CD14-positive monocyte (primary cell): Measurements from ENCODE around the gene NTM. TPM values are rescaled to one million over a fixed set of nuclear protein-coding genes. Genes with fewer than 3 reads are reported as not detected.

Experiments used
- DNase-seq, 3 donors: peaks; one replicate each; pipeline ENCODE4 v3.0.0-alpha.2; 2011 to 2022
- H2AFZ ChIP-seq: 2 replicates; pipeline ENCODE4 v1.6.0; 2012; ENCODE audit warnings: mild to moderate bottlenecking, low read depth, low read length, inconsistent platforms; ENCODE audit not compliant: insufficient read depth, poor library complexity, severe bottlenecking
- H3K27ac ChIP-seq, 2 donors: 1 replicate in 1 of 2; 2 replicates in 1 of 2; pipeline ENCODE4 v1.5.1; 2012 to 2013; ENCODE audit warnings: low read length in 2 of 2, control low read depth in 1 of 2, inconsistent platforms in 1 of 2, low read depth in 1 of 2, mild to moderate bottlenecking in 1 of 2
- H3K27me3 ChIP-seq, 2 donors: one replicate each; pipeline versions ENCODE4 v1.6.0 to v1.6.1; 2011 to 2013; ENCODE audit warnings: low read length in 2 of 2; ENCODE audit not compliant: control insufficient read depth in 2 of 2, insufficient read depth in 2 of 2
- H3K36me3 ChIP-seq, 2 donors: replicated peaks in 1 of 2; 1 replicate in 1 of 2; 2 replicates in 1 of 2; pipeline versions ENCODE4 v1.5.1 to v1.6.1; 2012 to 2013; ENCODE audit warnings: low read length in 2 of 2, control low read depth in 1 of 2, inconsistent platforms in 1 of 2, mild to moderate bottlenecking in 1 of 2; ENCODE audit not compliant: insufficient read depth in 2 of 2, control insufficient read depth in 1 of 2
- H3K4me1 ChIP-seq, 2 donors: 1 replicate in 1 of 2; 2 replicates in 1 of 2; pipeline versions ENCODE4 v1.5.1 to v1.6.1; 2012 to 2013; ENCODE audit warnings: low read length in 2 of 2, control low read depth in 1 of 2, inconsistent platforms in 1 of 2, mild to moderate bottlenecking in 1 of 2, moderate library complexity in 1 of 2; ENCODE audit not compliant: insufficient read depth in 2 of 2, control insufficient read depth in 1 of 2
- H3K4me2 ChIP-seq: replicated peaks from 2 replicates; pipeline ENCODE3; 2012; ENCODE audit warnings: low read length, moderate library complexity, mild to moderate bottlenecking; ENCODE audit not compliant: poor library complexity, severe bottlenecking; ENCODE audit errors: extremely low read depth
- H3K4me3 ChIP-seq, 3 experiments: fragments of 200-600 bp in 1 of 3; sonication (generic) in 1 of 3; replicated peaks in 1 of 3; 1 replicate in 2 of 3; 2 replicates in 1 of 3; pipeline ENCODE4 v1.5.1; 2011 to 2013; ENCODE audit warnings: low read length in 3 of 3, mild to moderate bottlenecking in 3 of 3, control low read depth in 2 of 3, low read depth in 2 of 3, inconsistent platforms in 1 of 3, moderate library complexity in 1 of 3
- H3K79me2 ChIP-seq: 2 replicates; pipeline ENCODE4 v1.6.0; 2012; ENCODE audit warnings: mild to moderate bottlenecking, control low read depth, inconsistent platforms, low read length, moderate library complexity; ENCODE audit not compliant: insufficient read depth
- H3K9ac ChIP-seq: 2 replicates; pipeline ENCODE4 v1.6.0; 2017; ENCODE audit warnings: low read length, mild to moderate bottlenecking; ENCODE audit not compliant: insufficient read depth, poor library complexity, severe bottlenecking
- H3K9me3 ChIP-seq, 2 donors: replicated peaks in 1 of 2; 1 replicate in 1 of 2; 2 replicates in 1 of 2; pipeline versions ENCODE4 v1.5.1 to v1.6.1; 2012 to 2013; ENCODE audit warnings: low read length in 2 of 2, control low read depth in 1 of 2; ENCODE audit not compliant: control insufficient read depth in 1 of 2, insufficient read depth in 1 of 2
- H4K20me1 ChIP-seq: 2 replicates; pipeline ENCODE4 v1.6.0; 2012; ENCODE audit warnings: mild to moderate bottlenecking, low read length, control low read depth, moderate library complexity; ENCODE audit not compliant: insufficient read depth
- H3K27ac Mint-ChIP-seq, 7 donors: one replicate each; pipeline ENCODE4 v1.8.0; 2020; ENCODE audit warnings: mild to moderate bottlenecking in 7 of 7, mixed read lengths in 7 of 7, moderate library complexity in 6 of 7, inconsistent platforms in 2 of 7
- H3K27me3 Mint-ChIP-seq, 3 donors: one replicate each; pipeline ENCODE4 v1.8.0; 2021 to 2022; ENCODE audit warnings: low read depth in 3 of 3, mild to moderate bottlenecking in 3 of 3, mixed read lengths in 3 of 3, moderate library complexity in 3 of 3, inconsistent platforms in 1 of 3
- H3K36me3 Mint-ChIP-seq, 2 donors: one replicate each; pipeline ENCODE4 v1.8.0; 2020; ENCODE audit warnings: mixed read lengths in 2 of 2, inconsistent platforms in 1 of 2, mild to moderate bottlenecking in 1 of 2
- H3K4me1 Mint-ChIP-seq: one replicate; pipeline ENCODE4 v1.8.0; 2020; ENCODE audit warnings: mild to moderate bottlenecking, mixed read lengths
- H3K4me3 Mint-ChIP-seq, 2 donors: one replicate each; pipeline ENCODE4 v1.8.0; 2020; ENCODE audit warnings: mild to moderate bottlenecking in 2 of 2, mixed read lengths in 2 of 2, moderate library complexity in 1 of 2
- H3K9me3 Mint-ChIP-seq, 7 donors: one replicate each; pipeline ENCODE4 v1.8.0; 2020 to 2022; ENCODE audit warnings: mixed read lengths in 7 of 7, mild to moderate bottlenecking in 6 of 7, moderate library complexity in 6 of 7, inconsistent platforms in 2 of 7
- WGBS: methylation state at CpG from one replicate; pipeline ENCODE4 v1.1.5; 2013; ENCODE audit warnings: missing lambda C conversion rate; ENCODE audit not compliant: insufficient coverage; 5-methylcytosine and 5-hydroxymethylcytosine counted together
- intact Hi-C, 2 donors: fragments of 100-400 bp; cut with micrococcal nuclease; formaldehyde crosslinking; loops; one replicate each; pipeline versions ENCODE4 v1.15.0 to v1.15.1; 2023
- polyA plus RNA-seq, 3 donors: library from polyadenylated mRNA; depleted of rRNA in 1 of 3; unstranded in 2 of 3; stranded (reverse) in 1 of 3; fragments of 300-500 nt in 2 of 3; fragments of >200 nt in 1 of 3; fragmentation: Illumina TruSeq in 2 of 3; gene quantifications; 1 replicate in 2 of 3; 2 replicates in 1 of 3; pipeline ENCODE4 v1.2.3, GENCODE V29; 2012 to 2021
- TF ChIP-seq, protein P1 (sequence below): fragments of 200-600 bp; IDR thresholded peaks from one replicate; pipeline ENCODE4 v1.8.0; 2022; ENCODE audit warnings: antibody characterized with exemption, mild to moderate bottlenecking

NTM gene
- polyA plus RNA-seq, 3 donors = not detected

DNA sequence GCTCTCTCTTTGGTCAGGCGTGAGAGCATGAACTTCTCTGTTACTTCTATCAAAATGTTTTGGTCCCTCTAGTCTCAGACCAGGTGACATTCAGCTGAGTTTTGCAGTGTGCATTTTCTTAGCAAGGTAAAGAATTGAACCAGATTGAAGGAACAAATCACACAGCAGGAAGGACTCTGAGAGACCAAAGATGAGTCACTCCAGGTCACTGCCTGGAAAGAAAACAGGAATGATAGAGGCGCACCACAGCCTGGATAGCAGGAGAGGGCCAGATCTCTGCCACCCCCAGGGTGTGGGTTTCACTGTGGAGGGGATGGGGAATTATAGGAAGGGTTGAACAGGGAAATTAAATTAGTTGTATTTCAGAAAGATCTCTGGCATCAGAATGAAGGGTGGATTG is 788.3 kb downstream of the NTM start:
- Histone ChIP-seq H3K36me3 (no peaks in the 10 kb centered on the region), H4K20me1 (no peaks in the 10 kb centered on the region), H3K79me2 (no peaks in the 10 kb centered on the region), H3K9me3 (no peaks in the 10 kb centered on the region), H3K4me2 (no peak overlapping the region), H3K9ac (no peak overlapping the region), H3K4me3 (no peak overlapping the region), H3K4me1 (no peaks in the 10 kb centered on the region), H2AFZ (no peak overlapping the region), H3K27ac (no peak overlapping the region), H3K27me3 (no peaks in the 10 kb centered on the region)
- Mint-ChIP-seq H3K27me3 (peaks cover 2 to 3% (median 2%) of the 10 kb centered on the region in 3 donors), H3K9me3 (no peaks in the 10 kb centered on the region), H3K4me1 (no peaks in the 10 kb centered on the region), H3K27ac (peak overlapping the region in 1 of 7 donors; percentile 18), H3K4me3 (no peak overlapping the region), H3K36me3 (no peaks in the 10 kb centered on the region)
- TF ChIP-seq, protein P1, sequence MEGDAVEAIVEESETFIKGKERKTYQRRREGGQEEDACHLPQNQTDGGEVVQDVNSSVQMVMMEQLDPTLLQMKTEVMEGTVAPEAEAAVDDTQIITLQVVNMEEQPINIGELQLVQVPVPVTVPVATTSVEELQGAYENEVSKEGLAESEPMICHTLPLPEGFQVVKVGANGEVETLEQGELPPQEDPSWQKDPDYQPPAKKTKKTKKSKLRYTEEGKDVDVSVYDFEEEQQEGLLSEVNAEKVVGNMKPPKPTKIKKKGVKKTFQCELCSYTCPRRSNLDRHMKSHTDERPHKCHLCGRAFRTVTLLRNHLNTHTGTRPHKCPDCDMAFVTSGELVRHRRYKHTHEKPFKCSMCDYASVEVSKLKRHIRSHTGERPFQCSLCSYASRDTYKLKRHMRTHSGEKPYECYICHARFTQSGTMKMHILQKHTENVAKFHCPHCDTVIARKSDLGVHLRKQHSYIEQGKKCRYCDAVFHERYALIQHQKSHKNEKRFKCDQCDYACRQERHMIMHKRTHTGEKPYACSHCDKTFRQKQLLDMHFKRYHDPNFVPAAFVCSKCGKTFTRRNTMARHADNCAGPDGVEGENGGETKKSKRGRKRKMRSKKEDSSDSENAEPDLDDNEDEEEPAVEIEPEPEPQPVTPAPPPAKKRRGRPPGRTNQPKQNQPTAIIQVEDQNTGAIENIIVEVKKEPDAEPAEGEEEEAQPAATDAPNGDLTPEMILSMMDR = no peak
- 80% methylated on average over 1 of the region's 2 CpGs for WGBS
- intact Hi-C loops = no loop called here
- no peak for DNase-seq

DNA sequence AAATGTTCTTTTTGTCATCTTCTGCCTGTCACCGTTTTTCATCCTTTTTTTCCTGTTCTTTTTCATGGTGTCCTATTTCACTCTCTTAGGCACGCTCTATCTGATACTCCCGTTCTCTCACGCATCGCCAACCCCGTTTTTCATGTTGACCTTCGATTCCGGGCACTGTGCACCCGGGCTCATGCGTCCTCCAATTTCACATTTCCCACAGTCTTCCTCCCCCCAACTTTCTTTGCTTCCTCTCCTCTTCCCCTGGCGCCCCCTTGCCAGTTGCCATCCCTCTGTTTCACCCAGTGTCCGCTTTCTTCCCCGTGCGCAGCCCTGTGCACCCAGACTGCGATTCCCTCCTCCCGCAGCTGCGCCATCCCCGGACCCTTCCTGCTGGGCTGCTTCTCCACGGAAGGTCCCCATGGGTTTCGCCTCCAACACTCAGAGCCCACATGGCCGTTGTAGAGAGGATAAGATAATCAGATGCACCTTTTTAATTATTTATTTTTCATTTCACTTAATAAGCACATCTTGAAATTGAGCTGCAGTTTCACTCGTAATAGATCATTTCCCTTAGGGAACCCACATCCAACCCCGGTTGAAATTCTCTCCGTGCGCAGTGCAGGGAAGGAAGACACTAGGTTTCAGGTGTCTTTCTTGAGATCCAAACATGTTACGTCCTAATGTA is 791.1 kb downstream of the NTM start:
- no peak overlapping the region for H3K4me3 Mint-ChIP-seq
- 95% methylated on average over 18 of the region's 26 CpGs for WGBS

More for the DNA sequence above, 791.1 kb downstream of the NTM start:
- Mint-ChIP-seq H3K27ac (no peak overlapping the region), H3K9me3 (peaks cover 0 to 2% (median 0%) of the 10 kb centered on the region in 7 donors), H3K36me3 (no peaks in the 10 kb centered on the region), H3K4me1 (no peaks in the 10 kb centered on the region), H3K27me3 (peaks cover 0 to 3% (median 2%) of the 10 kb centered on the region in 3 donors)
- Histone ChIP-seq H3K4me2 (no peak overlapping the region), H3K4me3 (no peak overlapping the region), H2AFZ (no peak overlapping the region), H3K27ac (no peak overlapping the region), H3K9ac (no peak overlapping the region), H3K27me3 (no peaks in the 10 kb centered on the region), H3K9me3 (no peaks in the 10 kb centered on the region), H3K79me2 (no peaks in the 10 kb centered on the region), H3K4me1 (no peaks in the 10 kb centered on the region), H3K36me3 (no peaks in the 10 kb centered on the region), H4K20me1 (no peaks in the 10 kb centered on the region)
- intact Hi-C loops = no loop called here
- TF ChIP-seq, protein P1 = no peak
- DNase-seq = no peak
